Subcutaneous abdominal adipose tissue (tissue), 5 donors: ENCODE results near the gene SDR39U1.

Source experiments
- H3K27ac ChIP-seq: one replicate; pipeline ENCODE4 v1.7.0; 2013; ENCODE audit warnings: low read depth, mild to moderate bottlenecking, inconsistent platforms, low read length, moderate library complexity
- H3K27me3 ChIP-seq, 5 donors: one replicate each; pipeline ENCODE4 v1.7.0; 2013; ENCODE audit warnings: low read length in 5 of 5, inconsistent platforms in 1 of 5; ENCODE audit not compliant: control insufficient read depth in 5 of 5, insufficient read depth in 4 of 5
- H3K36me3 ChIP-seq, 5 donors: one replicate each; pipeline ENCODE4 v1.7.0; 2013; ENCODE audit warnings: low read length in 5 of 5; ENCODE audit not compliant: control insufficient read depth in 5 of 5, insufficient read depth in 5 of 5
- H3K4me1 ChIP-seq, 5 donors: one replicate each; pipeline ENCODE4 v1.7.0; 2013; ENCODE audit warnings: low read length in 5 of 5, mild to moderate bottlenecking in 3 of 5, moderate library complexity in 1 of 5; ENCODE audit not compliant: control insufficient read depth in 5 of 5, insufficient read depth in 5 of 5
- H3K4me3 ChIP-seq, 5 donors: one replicate each; pipeline ENCODE4 v1.7.0; 2013; ENCODE audit warnings: low read length in 5 of 5, low read depth in 1 of 5
- H3K9ac ChIP-seq, 5 donors: one replicate each; pipeline ENCODE4 v1.7.0; 2013; ENCODE audit warnings: low read length in 5 of 5, mild to moderate bottlenecking in 4 of 5, moderate library complexity in 3 of 5
- H3K9me3 ChIP-seq, 5 donors: one replicate each; pipeline ENCODE4 v1.7.0; 2013; ENCODE audit warnings: low read length in 5 of 5; ENCODE audit not compliant: control insufficient read depth in 5 of 5
- donor health status: healthy.
- donor health status: healthy.
- donor health status: healthy.
- donor health status: healthy.
- donor health status: healthy.

SDR39U1 gene

DNA sequence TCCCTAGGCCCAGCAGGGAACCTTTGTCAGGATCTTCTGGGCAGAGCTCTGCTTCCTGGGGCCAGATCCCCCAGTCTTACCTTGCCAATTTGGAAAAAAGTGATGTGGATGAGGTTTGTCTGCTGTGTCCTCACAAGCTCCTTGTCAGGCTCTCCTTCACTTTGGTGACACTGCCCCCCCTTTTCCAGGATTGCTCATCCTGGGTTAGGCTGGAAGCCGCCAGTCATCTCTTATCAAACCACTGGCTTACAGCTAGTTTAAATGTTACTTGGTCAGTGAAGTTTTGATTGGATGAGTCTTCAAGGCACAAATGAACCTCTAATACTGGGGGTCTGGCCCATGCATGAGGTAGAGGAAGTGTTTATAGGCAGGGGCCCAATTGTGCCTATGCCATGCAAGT, 28.5 kb downstream of the SDR39U1 start:
- Histone ChIP-seq H3K4me3 (no peak overlapping the region), H3K27ac (no peak overlapping the region), H3K9ac (no peak overlapping the region), H3K4me1 (peaks cover 0 to 20% (median 3%) of the 10 kb centered on the region in 5 donors), H3K36me3 (peaks cover 0 to 68% (median 57%) of the 10 kb centered on the region in 5 donors), H3K9me3 (no peaks in the 10 kb centered on the region), H3K27me3 (peaks cover 0 to 11% (median 9%) of the 10 kb centered on the region in 5 donors)

DNA sequence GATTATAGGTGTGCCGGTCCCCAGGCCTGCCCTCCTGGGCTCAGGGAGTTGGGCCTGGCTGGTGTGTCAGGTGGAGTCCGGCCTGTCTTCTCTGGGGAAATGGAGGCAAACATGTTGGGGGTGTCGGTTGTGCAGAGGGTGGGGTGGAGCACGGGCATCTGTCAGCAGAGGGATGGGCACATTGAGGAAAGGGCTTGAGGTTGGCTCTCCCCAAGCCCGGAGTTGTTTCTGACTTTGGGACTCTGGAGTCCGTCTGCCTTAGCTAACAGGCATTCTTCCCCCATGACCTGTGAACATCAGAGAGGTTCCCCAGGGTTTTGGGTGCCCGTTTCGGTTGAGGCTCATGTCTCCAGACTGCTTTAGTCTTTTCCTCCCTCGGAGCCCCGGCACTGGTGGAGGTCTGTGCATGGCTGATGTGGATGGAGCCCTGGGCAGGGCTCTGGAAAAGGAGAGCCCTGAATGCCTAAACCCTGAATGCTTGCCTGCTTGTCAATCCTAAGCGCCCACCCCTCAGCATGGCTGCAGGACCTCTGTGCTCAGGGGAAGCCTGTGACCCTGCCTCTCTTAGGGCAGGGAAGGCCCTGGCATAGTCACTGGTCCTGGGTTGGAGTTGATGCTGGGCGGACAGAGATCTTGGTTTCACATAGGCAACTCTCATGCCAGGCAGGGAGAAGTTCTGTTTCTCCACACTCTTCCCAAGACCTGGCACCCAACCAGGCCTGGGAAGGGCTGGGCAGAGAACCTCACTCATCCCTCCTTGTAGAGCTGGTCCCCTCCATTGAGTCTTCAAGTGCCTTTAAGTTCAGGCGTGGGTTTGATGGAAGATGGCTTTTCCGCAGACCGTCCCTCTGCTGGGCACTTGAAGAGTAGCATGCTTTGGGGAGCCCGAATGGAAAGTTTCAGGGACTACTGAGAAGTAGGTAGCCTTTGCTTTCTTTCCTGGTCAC, 30.9 kb downstream of the SDR39U1 start:
- H3K36me3 ChIP-seq: peaks cover 0 to 86% (median 77%) of the 10 kb centered on the region in 5 donors
- H3K4me1 ChIP-seq: peaks cover 0 to 9% (median 0%) of the 10 kb centered on the region in 5 donors
- no peak overlapping the region for H3K27ac ChIP-seq
- peaks cover 0 to 3% (median 1%) of the 10 kb centered on the region in 5 donors for H3K27me3 ChIP-seq
- H3K9me3 ChIP-seq: no peaks in the 10 kb centered on the region
- no peak overlapping the region for H3K9ac ChIP-seq
- H3K4me3 ChIP-seq: no peak overlapping the region

DNA sequence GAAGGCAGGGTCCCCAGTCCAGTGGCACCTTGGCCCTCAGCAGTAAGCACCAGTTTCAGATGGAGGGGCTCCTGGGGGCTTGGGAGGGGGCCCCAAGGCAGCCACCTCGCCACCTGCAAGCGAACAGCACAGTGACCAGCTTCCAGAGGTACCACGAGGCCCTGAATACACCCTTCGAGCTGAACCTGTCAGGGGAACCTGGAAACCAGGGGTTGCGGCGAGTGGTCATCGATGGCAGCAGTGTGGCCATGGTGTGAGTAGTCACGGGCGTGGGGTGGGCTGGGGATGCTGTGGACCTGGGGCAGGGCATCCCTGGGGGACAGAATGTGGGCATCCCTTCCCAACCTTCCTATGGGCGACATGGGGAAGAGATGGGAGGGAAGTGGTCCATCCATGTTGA, 32.6 kb downstream of the SDR39U1 start:
- no peak overlapping the region for H3K9ac ChIP-seq
- H3K9me3 ChIP-seq: no peaks in the 10 kb centered on the region
- H3K36me3 ChIP-seq: peaks cover 0 to 77% (median 71%) of the 10 kb centered on the region in 5 donors
- H3K27me3 ChIP-seq: peaks cover 0 to 3% (median 0%) of the 10 kb centered on the region in 5 donors
- no peak overlapping the region for H3K27ac ChIP-seq
- no peak overlapping the region for H3K4me3 ChIP-seq
- peaks cover 0 to 9% (median 0%) of the 10 kb centered on the region in 5 donors for H3K4me1 ChIP-seq

DNA sequence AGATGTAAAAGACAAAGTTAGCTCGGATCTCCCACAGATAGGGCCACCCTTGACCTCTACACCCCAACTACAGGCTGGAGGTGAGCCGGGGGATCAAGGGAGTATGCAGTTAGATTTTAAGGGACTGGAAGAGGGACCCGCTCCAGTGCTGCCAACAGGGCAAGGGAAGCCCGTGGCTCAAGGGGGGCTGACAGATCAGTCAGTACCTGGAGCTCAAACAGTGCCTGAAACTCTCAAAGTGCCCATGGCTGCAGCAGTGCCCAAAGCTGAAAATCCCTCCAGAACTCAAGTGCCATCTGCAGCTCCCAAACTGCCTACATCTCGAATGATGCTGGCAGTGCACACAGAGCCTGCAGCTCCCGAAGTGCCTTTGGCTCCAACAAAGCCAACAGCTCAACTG, 33.4 kb downstream of the SDR39U1 start:
- H3K36me3 ChIP-seq: peaks cover 0 to 70% (median 64%) of the 10 kb centered on the region in 5 donors
- H3K9ac ChIP-seq: no peak overlapping the region
- H3K27me3 ChIP-seq: peaks cover 0 to 3% (median 0%) of the 10 kb centered on the region in 5 donors
- H3K4me3 ChIP-seq: no peak overlapping the region
- peaks cover 0 to 13% (median 0%) of the 10 kb centered on the region in 5 donors for H3K4me1 ChIP-seq
- no peaks in the 10 kb centered on the region for H3K9me3 ChIP-seq
- no peak overlapping the region for H3K27ac ChIP-seq

DNA sequence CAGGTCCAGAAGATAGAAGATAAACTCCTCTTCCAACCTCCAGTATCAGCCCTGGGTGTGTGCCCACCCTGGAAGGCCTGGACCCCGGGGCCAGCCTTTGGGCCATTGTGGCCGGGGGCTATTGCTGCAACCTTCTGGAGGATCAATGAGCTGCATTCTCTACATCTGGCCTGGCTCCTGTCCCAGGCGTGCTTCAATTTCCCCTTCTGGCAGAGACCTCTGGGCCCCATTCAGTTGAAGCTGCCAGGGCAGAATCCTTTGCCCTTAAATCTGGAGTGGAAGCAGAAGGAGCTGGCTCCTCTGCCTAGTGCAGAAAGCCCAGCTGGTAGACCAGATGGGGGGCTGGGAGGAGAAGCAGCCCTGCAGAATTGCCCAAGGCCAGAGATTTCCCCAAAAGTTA, 33.8 kb downstream of the SDR39U1 start:
- Histone ChIP-seq H3K4me3 (no peak overlapping the region), H3K36me3 (peaks cover 0 to 65% (median 60%) of the 10 kb centered on the region in 5 donors), H3K27me3 (peaks cover 0 to 3% (median 0%) of the 10 kb centered on the region in 5 donors), H3K9me3 (no peaks in the 10 kb centered on the region), H3K4me1 (peaks cover 0 to 15% (median 2%) of the 10 kb centered on the region in 5 donors), H3K9ac (no peak overlapping the region), H3K27ac (no peak overlapping the region)

DNA sequence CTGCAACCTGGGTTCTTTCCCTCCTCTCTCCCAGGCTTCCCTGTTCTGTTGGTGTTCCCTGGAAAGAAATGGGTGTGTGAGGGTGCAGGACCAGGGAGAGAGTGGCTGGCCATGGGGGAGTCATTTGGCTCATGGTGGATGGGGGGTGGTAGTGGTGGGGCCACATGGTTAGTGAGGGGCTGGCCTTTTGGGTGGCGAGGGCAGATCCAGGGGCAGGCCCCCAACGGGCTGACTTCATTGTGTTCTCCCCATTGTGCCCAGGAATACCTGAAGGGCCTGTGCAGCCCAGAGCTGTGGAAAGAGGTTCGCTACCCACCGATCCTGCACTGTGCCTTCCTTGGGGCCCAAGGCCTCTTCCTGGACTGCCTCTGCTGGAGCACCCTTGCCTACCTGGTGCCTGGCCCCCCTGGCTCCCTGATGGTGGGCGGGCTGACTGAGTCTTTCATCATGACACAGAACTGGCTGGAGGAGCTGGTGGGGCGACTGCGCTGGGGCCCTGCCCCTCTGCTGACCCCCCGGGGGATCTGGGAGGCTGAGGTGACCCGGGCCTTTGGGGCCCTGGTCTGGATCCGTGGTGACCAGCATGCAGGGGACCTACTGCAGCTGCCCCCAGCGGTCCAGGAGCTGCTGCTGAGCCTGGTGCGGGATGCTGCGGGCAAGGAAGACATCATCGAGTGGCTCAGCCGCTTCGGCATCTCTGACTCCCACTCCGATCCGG, 34.8 kb downstream of the SDR39U1 start:
- Histone ChIP-seq H3K36me3 (peaks cover 0 to 55% (median 51%) of the 10 kb centered on the region in 5 donors), H3K9me3 (no peaks in the 10 kb centered on the region), H3K4me1 (peaks cover 0 to 21% (median 12%) of the 10 kb centered on the region in 5 donors), H3K27me3 (peaks cover 0 to 3% (median 0%) of the 10 kb centered on the region in 5 donors), H3K27ac (no peak overlapping the region), H3K9ac (no peak overlapping the region), H3K4me3 (no peak overlapping the region)

DNA sequence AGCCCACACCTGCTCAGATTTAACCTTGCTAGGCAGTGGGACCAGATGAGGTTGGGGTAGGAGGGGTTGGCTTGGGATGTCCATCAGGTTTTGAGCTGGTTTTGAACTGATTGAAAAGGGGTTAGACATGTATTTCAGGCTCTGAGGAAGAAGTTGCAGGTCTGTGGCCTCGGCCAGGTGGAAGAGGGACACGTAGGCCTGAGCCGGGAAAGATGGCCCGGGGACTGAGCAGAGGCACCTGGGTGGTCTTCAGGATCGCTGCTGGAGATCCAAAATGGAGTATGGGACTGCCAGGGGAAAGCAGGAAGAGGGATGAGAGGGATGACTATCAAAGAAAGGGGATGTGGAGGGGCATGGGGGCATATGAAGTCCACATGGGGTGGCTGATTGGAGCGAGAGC, 36.2 kb downstream of the SDR39U1 start:
- H3K27ac ChIP-seq: no peak overlapping the region
- H3K9me3 ChIP-seq: no peaks in the 10 kb centered on the region
- H3K4me1 ChIP-seq: peaks cover 0 to 29% (median 20%) of the 10 kb centered on the region in 5 donors
- peaks cover 0 to 45% (median 41%) of the 10 kb centered on the region in 5 donors for H3K36me3 ChIP-seq
- H3K9ac ChIP-seq: no peak overlapping the region
- H3K27me3 ChIP-seq: peaks cover 0 to 3% (median 0%) of the 10 kb centered on the region in 5 donors
- H3K4me3 ChIP-seq: no peak overlapping the region

DNA sequence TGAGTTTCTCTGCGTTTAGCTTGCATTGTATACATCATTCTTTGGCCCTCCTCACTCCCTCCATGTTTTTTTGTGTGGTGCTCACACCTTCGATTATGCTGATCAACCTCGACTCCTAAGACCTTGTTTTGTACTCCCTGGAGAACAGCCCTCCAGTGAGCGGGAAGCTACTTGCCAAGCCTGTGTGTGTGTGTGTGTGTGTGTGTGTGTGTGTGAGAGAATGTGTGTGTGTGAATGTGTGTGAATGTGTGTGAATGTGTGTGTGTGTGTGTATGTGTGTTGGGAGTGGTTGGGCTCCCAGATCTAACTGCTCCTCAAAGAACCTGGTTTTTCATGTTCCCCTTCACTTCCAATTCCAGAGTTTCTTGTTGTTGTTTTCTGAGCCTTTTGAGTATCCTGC, 37.8 kb downstream of the SDR39U1 start:
- H3K4me1 ChIP-seq: peaks cover 1 to 44% (median 26%) of the 10 kb centered on the region in 5 donors
- peaks cover 0 to 29% (median 25%) of the 10 kb centered on the region in 5 donors for H3K36me3 ChIP-seq
- no peak overlapping the region for H3K4me3 ChIP-seq
- H3K27me3 ChIP-seq: peaks cover 0 to 3% (median 0%) of the 10 kb centered on the region in 5 donors
- no peak overlapping the region for H3K9ac ChIP-seq
- H3K27ac ChIP-seq: no peak overlapping the region
- no peaks in the 10 kb centered on the region for H3K9me3 ChIP-seq

DNA sequence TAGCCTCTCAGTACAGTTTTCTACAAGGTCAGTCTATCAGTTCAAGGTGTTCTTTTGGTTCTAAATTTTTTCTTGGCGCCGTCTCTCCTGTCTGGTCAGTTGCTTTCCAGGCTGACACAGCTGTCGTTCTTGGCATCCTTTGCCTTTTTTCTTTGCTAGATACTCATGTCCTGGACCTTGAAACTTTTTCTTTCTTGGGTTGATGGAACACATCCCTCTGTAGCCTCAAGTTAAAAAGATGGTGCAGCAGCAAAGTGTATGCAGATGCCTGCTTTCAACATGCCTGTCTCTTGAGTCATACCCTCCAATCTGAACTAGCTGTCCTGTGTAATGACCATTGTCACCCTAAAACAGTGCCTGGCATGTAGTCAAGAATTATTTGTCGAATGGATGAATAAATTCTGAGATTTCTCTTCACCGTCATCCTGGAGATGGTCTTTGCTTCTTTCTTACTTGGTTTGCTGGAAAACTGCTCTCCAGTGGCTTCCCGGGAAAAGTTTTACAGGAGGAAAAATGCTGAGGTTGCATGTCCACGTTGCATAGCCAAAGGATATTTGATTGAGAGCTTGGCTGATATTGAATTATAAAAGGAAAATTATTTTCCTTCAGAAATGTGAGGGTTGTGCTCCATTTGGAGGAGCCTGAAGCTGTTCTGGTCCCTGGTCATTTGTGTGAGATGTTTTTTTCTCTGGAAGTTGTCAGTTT, 39.1 kb downstream of the SDR39U1 start:
- Histone ChIP-seq H3K27me3 (peaks cover 0 to 3% (median 0%) of the 10 kb centered on the region in 5 donors), H3K27ac (no peak overlapping the region), H3K4me3 (peak overlapping the region in 1 of 5 donors; percentile 18), H3K36me3 (peaks cover 0 to 16% (median 11%) of the 10 kb centered on the region in 5 donors), H3K4me1 (peaks cover 1 to 51% (median 30%) of the 10 kb centered on the region in 5 donors), H3K9me3 (no peaks in the 10 kb centered on the region), H3K9ac (no peak overlapping the region)
